H9 (cell line): ENCODE results near the gene UBAP1. TPM values are rescaled to one million over a fixed set of nuclear protein-coding genes. Genes with fewer than 3 reads are reported as not detected.
"Not testable (repeated sequence)": the region's sequence is repeated elsewhere in the genome, so short reads cannot be mapped to it uniquely, and the experiment has no call there.

Experiments used
- DNase-seq: peaks from one replicate; pipeline ENCODE4 v3.0.0-alpha.2; 2017
- H2AFZ ChIP-seq: one replicate; pipeline ENCODE4 v1.6.1; 2013; ENCODE audit warnings: mild to moderate bottlenecking, low read length, control low read depth, moderate library complexity
- H2AK5ac ChIP-seq: 2 replicates; pipeline ENCODE4 v1.6.1; 2013; ENCODE audit warnings: low read length, control low read depth, mixed read lengths; ENCODE audit not compliant: insufficient read length
- H2BK120ac ChIP-seq: one replicate; pipeline ENCODE4 v1.6.1; 2013; ENCODE audit warnings: low read depth, mild to moderate bottlenecking, low read length, control low read depth, inconsistent platforms; ENCODE audit not compliant: poor library complexity, severe bottlenecking
- H2BK12ac ChIP-seq: 2 replicates; pipeline ENCODE4 v1.6.1; 2013; ENCODE audit warnings: low read length, control low read depth, mixed read lengths, low read depth; ENCODE audit not compliant: insufficient read length
- H2BK15ac ChIP-seq: 2 replicates; pipeline ENCODE4 v1.6.1; 2013; ENCODE audit warnings: low read depth, low read length, control low read depth
- H2BK20ac ChIP-seq: one replicate; pipeline ENCODE4 v1.6.1; 2013; ENCODE audit warnings: low read depth, mild to moderate bottlenecking, low read length, control low read depth, inconsistent platforms; ENCODE audit not compliant: poor library complexity, severe bottlenecking
- H2BK5ac ChIP-seq: 2 replicates; pipeline ENCODE4 v1.6.1; 2013; ENCODE audit warnings: low read length, control low read depth, mixed read lengths; ENCODE audit not compliant: insufficient read length
- H3K14ac ChIP-seq: 2 replicates; pipeline ENCODE4 v1.6.1; 2013; ENCODE audit warnings: low read length, control low read depth; ENCODE audit not compliant: insufficient read depth
- H3K18ac ChIP-seq: 2 replicates; pipeline ENCODE4 v1.6.1; 2013; ENCODE audit warnings: low read depth, mild to moderate bottlenecking, mixed read lengths, low read length, control low read depth; ENCODE audit not compliant: insufficient read length
- H3K23ac ChIP-seq: 2 replicates; pipeline ENCODE4 v1.6.1; 2013; ENCODE audit warnings: low read length, control low read depth, mixed read lengths, low read depth; ENCODE audit not compliant: insufficient read length
- H3K23me2 ChIP-seq: 2 replicates; pipeline ENCODE4 v1.6.1; 2013; ENCODE audit warnings: low read depth, mild to moderate bottlenecking, mixed read lengths, low read length, control low read depth; ENCODE audit not compliant: insufficient read length, poor library complexity, severe bottlenecking
- H3K27ac ChIP-seq: 2 replicates; pipeline ENCODE4 v1.5.1; 2013; ENCODE audit warnings: low read length, control low read depth, mixed read lengths, low read depth; ENCODE audit not compliant: insufficient read length
- H3K27me3 ChIP-seq: 2 replicates; pipeline ENCODE4 v1.6.1; 2013; ENCODE audit warnings: low read length, control low read depth, inconsistent platforms; ENCODE audit not compliant: insufficient read depth
- H3K4ac ChIP-seq: 2 replicates; pipeline ENCODE4 v1.6.1; 2013; ENCODE audit warnings: low read depth, mild to moderate bottlenecking, control low read depth, inconsistent platforms, low read length, moderate library complexity
- H3K4me1 ChIP-seq: 2 replicates; pipeline ENCODE4 v1.6.1; 2013; ENCODE audit warnings: low read length, control low read depth, inconsistent platforms; ENCODE audit not compliant: insufficient read depth
- H3K4me2 ChIP-seq: 2 replicates; pipeline ENCODE4 v1.6.1; 2013; ENCODE audit warnings: low read length, control low read depth, mixed read lengths; ENCODE audit not compliant: insufficient read length, insufficient read depth
- H3K56ac ChIP-seq: 2 replicates; pipeline ENCODE4 v1.6.1; 2013; ENCODE audit warnings: low read depth, mild to moderate bottlenecking, mixed read lengths, low read length, control low read depth; ENCODE audit not compliant: insufficient read length
- H3K79me1 ChIP-seq: 2 replicates; pipeline ENCODE4 v1.6.1; 2013; ENCODE audit warnings: low read depth, mild to moderate bottlenecking, moderate library complexity, low read length, control low read depth, inconsistent platforms; ENCODE audit not compliant: insufficient read depth, poor library complexity, severe bottlenecking
- H3K79me2 ChIP-seq: 2 replicates; pipeline ENCODE4 v1.6.1; 2013; ENCODE audit warnings: low read length, control low read depth, inconsistent platforms; ENCODE audit not compliant: insufficient read depth
- H3K9ac ChIP-seq: 2 replicates; pipeline ENCODE4 v1.6.1; 2013; ENCODE audit warnings: low read length, control low read depth, mixed read lengths; ENCODE audit not compliant: insufficient read length; ENCODE audit errors: extremely low read depth
- H3K9me3 ChIP-seq: one replicate; pipeline ENCODE4 v1.6.1; 2013; ENCODE audit warnings: low read depth, low read length, inconsistent platforms; ENCODE audit not compliant: control insufficient read depth
- H3T11ph ChIP-seq: one replicate; pipeline ENCODE4 v1.6.1; 2013; ENCODE audit warnings: mild to moderate bottlenecking, low read length, control low read depth, inconsistent platforms
- H4K20me1 ChIP-seq: one replicate; pipeline ENCODE4 v1.6.1; 2013; ENCODE audit not compliant: control insufficient read depth, insufficient read length, insufficient read depth
- H4K5ac ChIP-seq: 2 replicates; pipeline ENCODE4 v1.6.1; 2013; ENCODE audit warnings: low read depth, mild to moderate bottlenecking, mixed read lengths, low read length, control low read depth; ENCODE audit not compliant: insufficient read length
- H4K8ac ChIP-seq: replicated peaks from 2 replicates; pipeline ENCODE4 v1.6.1; 2013; ENCODE audit warnings: low read length, control low read depth, mixed read lengths, low read depth; ENCODE audit not compliant: insufficient read length
- H4K91ac ChIP-seq: 2 replicates; pipeline ENCODE4 v1.6.1; 2013; ENCODE audit warnings: low read depth, mild to moderate bottlenecking, moderate library complexity, mixed read lengths, low read length, control low read depth; ENCODE audit not compliant: insufficient read length
- H3K27ac Mint-ChIP-seq, 3 experiments: 2 replicates in 2 of 3; 3 replicates in 1 of 3; pipeline ENCODE4 v1.8.0; 2020 to 2021; ENCODE audit warnings: mixed read lengths in 3 of 3, mild to moderate bottlenecking in 1 of 3, moderate library complexity in 1 of 3
- H3K27me3 Mint-ChIP-seq: 2 replicates; pipeline ENCODE4 v1.8.0; 2021; ENCODE audit warnings: low read depth, mild to moderate bottlenecking, moderate library complexity, mixed read lengths
- H3K36me3 Mint-ChIP-seq, 3 experiments: 2 replicates in 2 of 3; 3 replicates in 1 of 3; pipeline ENCODE4 v1.8.0; 2020 to 2021; ENCODE audit warnings: low read depth in 3 of 3, mixed read lengths in 3 of 3; ENCODE audit not compliant: insufficient read depth in 1 of 3
- H3K4me1 Mint-ChIP-seq, 2 experiments: 2 replicates each; pipeline ENCODE4 v1.8.0; 2020; ENCODE audit warnings: mixed read lengths in 2 of 2
- H3K4me3 Mint-ChIP-seq, 2 experiments: 2 replicates in 1 of 2; 3 replicates in 1 of 2; pipeline ENCODE4 v1.8.0; 2020 to 2021; ENCODE audit warnings: mild to moderate bottlenecking in 2 of 2, mixed read lengths in 2 of 2, moderate library complexity in 1 of 2
- H3K9me3 Mint-ChIP-seq, 2 experiments: 2 replicates in 1 of 2; 3 replicates in 1 of 2; pipeline ENCODE4 v1.8.0; 2020; ENCODE audit warnings: mild to moderate bottlenecking in 2 of 2, mixed read lengths in 2 of 2, moderate library complexity in 1 of 2
- CTCF ChIP-seq: fragments of 200-600 bp; sonication (generic); conservative IDR thresholded peaks from 3 replicates; pipeline ENCODE4 v1.8.0; 2021; ENCODE audit warnings: antibody characterized with exemption, mild to moderate bottlenecking
- WGBS: extraction: QIAGEN DNeasy Blood & Tissue Kit; methylation state at CpG from one replicate; pipeline ENCODE4 v1.1.7; 2013; ENCODE audit warnings: missing lambda C conversion rate, low lambda C conversion rate, mixed read lengths; ENCODE audit not compliant: insufficient read length; ENCODE audit errors: extremely low coverage; 5-methylcytosine and 5-hydroxymethylcytosine counted together
- total RNA-seq: library from RNA; stranded (reverse); gene quantifications from 2 replicates; pipeline ENCODE4 v1.2.1, GENCODE V29; 2021

Gene UBAP1
- total RNA-seq, 1 experiment from 2014 or later: 32.6 TPM

GRCh38 chr9:34134521-34134920, 44.3 kb upstream of the UBAP1 start:
- H3K27me3 Mint-ChIP-seq: no peaks in the 10 kb centered on the region; the same call in 1 of the 2 replicates
- H2AK5ac ChIP-seq: no peak overlapping the region
- no peaks in the 10 kb centered on the region for H3K9me3 ChIP-seq
- H3K4me1 ChIP-seq: no peaks in the 10 kb centered on the region
- H2BK120ac ChIP-seq: no peak overlapping the region
- no peak overlapping the region for H3K23ac ChIP-seq
- peaks cover 4 to 6% of the 10 kb centered on the region in 2 experiments; a peak in 4 of 5 replicates for H3K9me3 Mint-ChIP-seq
- no peaks in the 10 kb centered on the region; a peak in 1 of 7 replicates for H3K36me3 Mint-ChIP-seq
- H3K14ac ChIP-seq: no peak overlapping the region
- peaks cover 0 to 2% of the 10 kb centered on the region in 2 experiments; a peak in 1 of 4 replicates for H3K4me1 Mint-ChIP-seq
- H3K18ac ChIP-seq: no peak overlapping the region
- no peaks in the 10 kb centered on the region for H3K79me1 ChIP-seq
- no peak overlapping the region for H2BK15ac ChIP-seq
- no peaks in the 10 kb centered on the region for H3K79me2 ChIP-seq
- no peak overlapping the region for H3K4ac ChIP-seq
- no peak overlapping the region for H3K4me2 ChIP-seq
- H3K56ac ChIP-seq: no peak overlapping the region
- H2BK20ac ChIP-seq: no peak overlapping the region
- H3K27ac Mint-ChIP-seq: no peak overlapping the region
- H4K5ac ChIP-seq: no peak overlapping the region
- no peak overlapping the region for H2BK5ac ChIP-seq
- H3T11ph ChIP-seq: no peak overlapping the region
- no peak overlapping the region for H3K9ac ChIP-seq
- H4K91ac ChIP-seq: no peak overlapping the region
- no peak overlapping the region for H2BK12ac ChIP-seq
- no peak for TF ChIP-seq CTCF
- H3K23me2 ChIP-seq: no peaks in the 10 kb centered on the region
- no peak overlapping the region for H2AFZ ChIP-seq
- no peak overlapping the region for H3K4me3 Mint-ChIP-seq
- H3K27me3 ChIP-seq: no peaks in the 10 kb centered on the region
- DNase-seq: no peak
- no peak overlapping the region for H4K8ac ChIP-seq
- H3K27ac ChIP-seq: no peak overlapping the region
- WGBS: no CpG with 5 or more reads among the region's 30 CpGs
- no peaks in the 10 kb centered on the region for H4K20me1 ChIP-seq

- H3K9me3 Mint-ChIP-seq: not testable (repeated sequence)
Observed at GRCh38 chr9:34138644-34139043, 40.2 kb upstream of the UBAP1 start.

More at GRCh38 chr9:34138644-34139043, 40.2 kb upstream of the UBAP1 start:
- H2BK120ac ChIP-seq, H3K14ac ChIP-seq, H3K23ac ChIP-seq, H2AK5ac ChIP-seq, H3T11ph ChIP-seq, H3K27ac Mint-ChIP-seq, H3K4me2 ChIP-seq, H2BK5ac ChIP-seq, H3K4ac ChIP-seq, H4K5ac ChIP-seq, H2BK12ac ChIP-seq, H2BK15ac ChIP-seq, H3K23me2 ChIP-seq, H3K4me1 Mint-ChIP-seq, H2AFZ ChIP-seq, H3K79me1 ChIP-seq, H3K79me2 ChIP-seq, H2BK20ac ChIP-seq, H3K27me3 Mint-ChIP-seq, H4K8ac ChIP-seq, H3K4me3 Mint-ChIP-seq, H3K27ac ChIP-seq, H3K9me3 ChIP-seq, H4K91ac ChIP-seq, H3K36me3 Mint-ChIP-seq, H3K4me1 ChIP-seq, H3K56ac ChIP-seq, H3K18ac ChIP-seq, H3K9ac ChIP-seq, DNase-seq, H4K20me1 ChIP-seq, H3K27me3 ChIP-seq: not testable (repeated sequence)
- WGBS: no CpG with 5 or more reads among the region's 1 CpG
